Neural cell (in vitro differentiated cells): ENCODE results near the gene COASY.

Experiments used
- CTCF ChIP-seq: fragments of 450-650 bp; IDR thresholded peaks from 2 replicates; pipeline ENCODE4 v1.5.1; 2014; ENCODE audit warnings: antibody characterized with exemption, mild to moderate bottlenecking, moderate library complexity; ENCODE audit not compliant: poor library complexity, severe bottlenecking
- EP300 ChIP-seq: fragments of 450-650 bp; conservative IDR thresholded peaks from 2 replicates; pipeline ENCODE4 v1.6.1; 2014; ENCODE audit warnings: antibody characterized with exemption, mild to moderate bottlenecking, moderate library complexity; ENCODE audit not compliant: poor library complexity, severe bottlenecking
- POLR2AphosphoS5 ChIP-seq: IDR thresholded peaks from 2 replicates; pipeline ENCODE4 v1.6.1; 2012
- REST ChIP-seq: IDR thresholded peaks from 2 replicates; pipeline ENCODE4 v1.6.1; 2012; ENCODE audit warnings: borderline replicate concordance

GRCh38 chr17:42529061-42529460, 32.9 kb upstream of the COASY start:
- TF ChIP-seq REST, result no peak
- no peak for TF ChIP-seq POLR2AphosphoS5
- TF ChIP-seq CTCF, result no peak
- no peak for TF ChIP-seq EP300
